Tibial nerve (tissue), 4 donors: ENCODE measurements around the gene PPY. TPM values are rescaled to one million over a fixed set of nuclear protein-coding genes. Genes with fewer than 3 reads are reported as not detected.
"Not testable (repeated sequence)": the region's sequence is repeated elsewhere in the genome, so short reads cannot be mapped to it uniquely, and the experiment has no call there.

ENCODE experiments used
- DNase-seq, 2 donors: peaks; one replicate each; pipeline ENCODE4 v3.0.0-alpha.2; 2019; ENCODE audit warnings: low spot score in 2 of 2
- H3K27ac ChIP-seq, 4 donors: fragments of 200-600 bp; sonication (generic) in 3 of 4; one replicate each; pipeline ENCODE4 v1.5.1; 2017 to 2019; ENCODE audit warnings: mild to moderate bottlenecking in 1 of 4
- H3K27me3 ChIP-seq, 2 donors: fragments of 200-600 bp; sonication (generic) in 1 of 2; one replicate each; pipeline versions ENCODE4 v1.5.1 to v1.6.0; 2017 to 2019
- H3K36me3 ChIP-seq, 3 donors: fragments of 200-600 bp; sonication (generic); one replicate each; pipeline ENCODE4 v1.5.1; 2018 to 2019
- H3K4me1 ChIP-seq, 4 donors: fragments of 200-600 bp; sonication (generic) in 3 of 4; one replicate each; pipeline ENCODE4 v1.5.1; 2017 to 2019
- H3K4me3 ChIP-seq, 4 donors: fragments of 200-600 bp; sonication (generic) in 3 of 4; one replicate each; pipeline ENCODE4 v1.5.1; 2017 to 2019; ENCODE audit warnings: mild to moderate bottlenecking in 1 of 4, moderate library complexity in 1 of 4
- H3K9me3 ChIP-seq, 4 donors: fragments of 200-600 bp; sonication (generic) in 3 of 4; one replicate each; pipeline ENCODE4 v1.5.1; 2017 to 2019
- CTCF ChIP-seq, 5 experiments: fragments of 200-600 bp in 3 of 5; fragments of 450-650 bp in 2 of 5; sonication (generic) in 3 of 5; IDR thresholded peaks; one replicate each; pipeline ENCODE4 v1.5.1; 2016 to 2019; ENCODE audit warnings: antibody characterized with exemption in 5 of 5, mild to moderate bottlenecking in 3 of 5, moderate library complexity in 2 of 5
- EP300 ChIP-seq, 2 donors: sonication (generic); formaldehyde crosslinking; IDR thresholded peaks; one replicate each; pipeline ENCODE4 v1.6.1; 2017; ENCODE audit warnings: antibody characterized with exemption in 2 of 2, mild to moderate bottlenecking in 1 of 2
- POLR2A ChIP-seq, 2 donors: fragments of 450-650 bp; IDR thresholded peaks; one replicate each; pipeline ENCODE4 v1.6.1; 2017; ENCODE audit warnings: antibody characterized with exemption in 2 of 2, mild to moderate bottlenecking in 2 of 2, moderate library complexity in 2 of 2
- WGBS, 2 donors: methylation state at CpG; one replicate each; pipeline ENCODE4 v1.1.5; 2018; 5-methylcytosine and 5-hydroxymethylcytosine counted together
- total RNA-seq, 4 donors: library from RNA; depleted of rRNA; stranded (reverse); fragments of >200 nt; gene quantifications; one replicate each; pipeline ENCODE4 v1.1.0, GENCODE V29; 2016

The PPY gene
- total RNA-seq, 4 donors from 2014 or later: not detected

GRCh38 chr17:43966276-43966675 lies 24.0 kb upstream of the PPY start:
- no peaks in the 10 kb centered on the region for H3K4me1 ChIP-seq
- WGBS, 2 donors: 55 to 67% methylated on average over 3 of the region's 3 CpGs
- H3K27me3 ChIP-seq: peaks cover 0 to 7% of the 10 kb centered on the region in 2 donors
- no peaks in the 10 kb centered on the region for H3K9me3 ChIP-seq
- DNase-seq: no peak
- H3K4me3 ChIP-seq: no peak overlapping the region
- H3K36me3 ChIP-seq: no peaks in the 10 kb centered on the region
- TF ChIP-seq EP300 (IDR thresholded peaks at IDR 0.05) (no peak), CTCF (IDR thresholded peaks at IDR 0.05) (no peak), POLR2A (IDR thresholded peaks at IDR 0.05) (no peak)
- no peak overlapping the region for H3K27ac ChIP-seq

- Histone ChIP-seq H3K27me3 (peaks cover 0 to 8% of the 10 kb centered on the region in 2 donors), H3K27ac (no peak overlapping the region), H3K4me1 (no peaks in the 10 kb centered on the region), H3K4me3 (no peak overlapping the region), H3K9me3 (no peaks in the 10 kb centered on the region), H3K36me3 (no peaks in the 10 kb centered on the region)
- TF ChIP-seq EP300 (IDR thresholded peaks at IDR 0.05): no peak
- no peak for TF ChIP-seq POLR2A (IDR thresholded peaks at IDR 0.05)
- TF ChIP-seq CTCF (IDR thresholded peaks at IDR 0.05): no peak
- WGBS, 2 donors: 48 to 57% methylated on average over 7 of the region's 7 CpGs
- DNase-seq: no peak
Observed at GRCh38 chr17:43962479-43962878, 20.2 kb upstream of the PPY start.

- H3K36me3 ChIP-seq: no peaks in the 10 kb centered on the region
- no peaks in the 10 kb centered on the region for H3K4me1 ChIP-seq
- no peaks in the 10 kb centered on the region for H3K9me3 ChIP-seq
- H3K27ac ChIP-seq: no peak overlapping the region
- no peak for DNase-seq
- no peak overlapping the region for H3K4me3 ChIP-seq
- 71 to 80% methylated on average over 2 of the region's 2 CpGs for WGBS, 2 donors
- H3K27me3 ChIP-seq: peaks cover 0 to 9% of the 10 kb centered on the region in 2 donors
- TF ChIP-seq EP300 (IDR thresholded peaks at IDR 0.05): no peak
- TF ChIP-seq CTCF (IDR thresholded peaks at IDR 0.05): no peak
- TF ChIP-seq POLR2A (IDR thresholded peaks at IDR 0.05): no peak
Observed at GRCh38 chr17:43961954-43962353, 19.7 kb upstream of the PPY start.

GRCh38 chr17:43961292-43961691 lies 19.0 kb upstream of the PPY start:
- not testable (repeated sequence) for H3K27ac ChIP-seq, H3K4me3 ChIP-seq, DNase-seq, H3K9me3 ChIP-seq, H3K36me3 ChIP-seq, H3K4me1 ChIP-seq
- H3K27me3 ChIP-seq: peaks cover 0 to 13% of the 10 kb centered on the region in 2 donors
- WGBS, 2 donors: 96% methylated on average over 6 of the region's 6 CpGs

- no peaks in the 10 kb centered on the region for H3K9me3 ChIP-seq
- no peak for DNase-seq
- H3K27me3 ChIP-seq: peaks cover 0 to 29% of the 10 kb centered on the region in 2 donors
- H3K36me3 ChIP-seq: no peaks in the 10 kb centered on the region
- H3K4me3 ChIP-seq: no peak overlapping the region
- WGBS, 2 donors: 49 to 56% methylated on average over 2 of the region's 2 CpGs
- no peak overlapping the region for H3K27ac ChIP-seq
- TF ChIP-seq EP300 (IDR thresholded peaks at IDR 0.05) (no peak), POLR2A (IDR thresholded peaks at IDR 0.05) (no peak), CTCF (IDR thresholded peaks at IDR 0.05) (no peak)
- no peaks in the 10 kb centered on the region for H3K4me1 ChIP-seq
Observed at GRCh38 chr17:43958748-43959352, 16.6 kb upstream of the PPY start.

- TF ChIP-seq EP300 (IDR thresholded peaks at IDR 0.05) (no peak), CTCF (IDR thresholded peaks at IDR 0.05) (no peak), POLR2A (IDR thresholded peaks at IDR 0.05) (no peak)
- 80 to 82% methylated on average over 8 of the region's 8 CpGs for WGBS, 2 donors
- H3K4me3 ChIP-seq: no peak overlapping the region
- H3K27ac ChIP-seq: no peak overlapping the region
- peaks cover 0 to 49% of the 10 kb centered on the region in 2 donors for H3K27me3 ChIP-seq
- H3K36me3 ChIP-seq: no peaks in the 10 kb centered on the region
- H3K4me1 ChIP-seq: peaks cover 0 to 18% (median 0%) of the 10 kb centered on the region in 4 donors
- DNase-seq: no peak
- no peaks in the 10 kb centered on the region for H3K9me3 ChIP-seq
Observed at GRCh38 chr17:43956222-43956621, 13.9 kb upstream of the PPY start.
